Measurements from ENCODE around the gene SYVN1. TPM values are rescaled to one million over a fixed set of nuclear protein-coding genes. Genes with fewer than 3 reads are reported as not detected.

SYVN1 gene
- total and polyA plus RNA-seq, 10 donors, result 35.1 to 152 (median 98.6) TPM

GRCh38 chr11:65132238-65132987 lies 1.9 kb downstream of the SYVN1 start:
- H3K27me3 ChIP-seq (replicated peaks in 1 of 7), result no peaks in the 10 kb centered on the region
- intact Hi-C loops (cut with DNase I; ENCODE audit: low total_unique reads), result no loop called here
- H3K4me1 ChIP-seq, result peaks cover 38 to 85% (median 58%) of the 10 kb centered on the region in 6 donors
- peak overlapping the region; percentile 3 to 100 (median 96) for H3K27ac ChIP-seq
- peak overlapping the region; percentile 77 to 99 (median 96) for H3K4me3 ChIP-seq
- H3K36me3 ChIP-seq, result peaks cover 9 to 57% (median 54%) of the 10 kb centered on the region in 6 donors
- TF ChIP-seq POLR2A (IDR thresholded peaks at IDR 0.05), result peak in 1 of 3 donors; percentile 12
- peak; percentile 46 to 80 (median 70) for TF ChIP-seq POLR2AphosphoS5 (IDR thresholded peaks at IDR 0.05)
- TF ChIP-seq, protein P1, sequence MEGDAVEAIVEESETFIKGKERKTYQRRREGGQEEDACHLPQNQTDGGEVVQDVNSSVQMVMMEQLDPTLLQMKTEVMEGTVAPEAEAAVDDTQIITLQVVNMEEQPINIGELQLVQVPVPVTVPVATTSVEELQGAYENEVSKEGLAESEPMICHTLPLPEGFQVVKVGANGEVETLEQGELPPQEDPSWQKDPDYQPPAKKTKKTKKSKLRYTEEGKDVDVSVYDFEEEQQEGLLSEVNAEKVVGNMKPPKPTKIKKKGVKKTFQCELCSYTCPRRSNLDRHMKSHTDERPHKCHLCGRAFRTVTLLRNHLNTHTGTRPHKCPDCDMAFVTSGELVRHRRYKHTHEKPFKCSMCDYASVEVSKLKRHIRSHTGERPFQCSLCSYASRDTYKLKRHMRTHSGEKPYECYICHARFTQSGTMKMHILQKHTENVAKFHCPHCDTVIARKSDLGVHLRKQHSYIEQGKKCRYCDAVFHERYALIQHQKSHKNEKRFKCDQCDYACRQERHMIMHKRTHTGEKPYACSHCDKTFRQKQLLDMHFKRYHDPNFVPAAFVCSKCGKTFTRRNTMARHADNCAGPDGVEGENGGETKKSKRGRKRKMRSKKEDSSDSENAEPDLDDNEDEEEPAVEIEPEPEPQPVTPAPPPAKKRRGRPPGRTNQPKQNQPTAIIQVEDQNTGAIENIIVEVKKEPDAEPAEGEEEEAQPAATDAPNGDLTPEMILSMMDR (IDR thresholded peaks at IDR 0.05 in 8 of 11, conservative IDR thresholded peaks at IDR 0.05 in 3 of 11), result no peak
- DNase-seq, result peak; percentile 89
- H3K9me3 ChIP-seq, result no peaks in the 10 kb centered on the region
- 47 to 66% (median 55%) methylated on average over 9 to 10 of the region's 10 CpGs for WGBS, 5 donors

GRCh38 chr11:65131895-65132237 lies 2.5 kb downstream of the SYVN1 start:
- Histone ChIP-seq H3K9me3 (no peaks in the 10 kb centered on the region), H3K4me3 (peak overlapping the region in 7 of 8 donors; percentile 77 to 98 (median 95)), H3K27ac (peak overlapping the region in 7 of 8 donors; percentile 9 to 100 (median 92)), H3K27me3 (replicated peaks in 1 of 7) (no peaks in the 10 kb centered on the region), H3K36me3 (peaks cover 9 to 62% (median 60%) of the 10 kb centered on the region in 6 donors), H3K4me1 (peaks cover 38 to 86% (median 58%) of the 10 kb centered on the region in 6 donors)
- TF ChIP-seq, protein P1 (IDR thresholded peaks at IDR 0.05 in 8 of 11, conservative IDR thresholded peaks at IDR 0.05 in 3 of 11), result no peak
- TF ChIP-seq POLR2A (IDR thresholded peaks at IDR 0.05) (no peak), POLR2AphosphoS5 (IDR thresholded peaks at IDR 0.05) (no peak)
- DNase-seq, result peak; percentile 74
- intact Hi-C loops (cut with DNase I; ENCODE audit: low total_unique reads), result no loop called here
- 51 to 75% (median 71%) methylated on average over 6 of the region's 6 CpGs for WGBS, 5 donors

GRCh38 chr11:65131417-65131776 lies 2.9 kb downstream of the SYVN1 start:
- peaks cover 14 to 67% (median 64%) of the 10 kb centered on the region in 6 donors for H3K36me3 ChIP-seq

More at GRCh38 chr11:65131417-65131776, 2.9 kb downstream of the SYVN1 start:
- Histone ChIP-seq H3K27me3 (replicated peaks in 1 of 7) (no peaks in the 10 kb centered on the region), H3K4me1 (peaks cover 38 to 86% (median 58%) of the 10 kb centered on the region in 6 donors), H3K9me3 (no peaks in the 10 kb centered on the region), H3K4me3 (peak overlapping the region in 4 of 8 donors; percentile 4 to 95 (median 84)), H3K27ac (peak overlapping the region in 5 of 8 donors; percentile 9 to 100 (median 95))
- no peak for DNase-seq
- intact Hi-C loops (cut with DNase I; ENCODE audit: low total_unique reads), result no loop called here
- WGBS, 5 donors, result 50 to 88% (median 77%) methylated on average over 3 of the region's 3 CpGs
- TF ChIP-seq, protein P1 (IDR thresholded peaks at IDR 0.05 in 8 of 11, conservative IDR thresholded peaks at IDR 0.05 in 3 of 11), result no peak
- no peak for TF ChIP-seq POLR2A (IDR thresholded peaks at IDR 0.05)
- TF ChIP-seq POLR2AphosphoS5 (IDR thresholded peaks at IDR 0.05), result no peak
